NCI-H345 treated with DMSO at 0.1 percent for 48 hours (cell line): ENCODE data around the gene SENP7.
"Not testable (repeated sequence)": the region's sequence is repeated elsewhere in the genome, so short reads cannot be mapped to it uniquely, and the experiment has no call there.

ENCODE experiments used
- DNase-seq: peaks from one replicate; lab custom pipeline; 2025; ENCODE audit not compliant: unreplicated experiment; lab: John Stamatoyannopoulos, UW

SENP7 gene

DNA sequence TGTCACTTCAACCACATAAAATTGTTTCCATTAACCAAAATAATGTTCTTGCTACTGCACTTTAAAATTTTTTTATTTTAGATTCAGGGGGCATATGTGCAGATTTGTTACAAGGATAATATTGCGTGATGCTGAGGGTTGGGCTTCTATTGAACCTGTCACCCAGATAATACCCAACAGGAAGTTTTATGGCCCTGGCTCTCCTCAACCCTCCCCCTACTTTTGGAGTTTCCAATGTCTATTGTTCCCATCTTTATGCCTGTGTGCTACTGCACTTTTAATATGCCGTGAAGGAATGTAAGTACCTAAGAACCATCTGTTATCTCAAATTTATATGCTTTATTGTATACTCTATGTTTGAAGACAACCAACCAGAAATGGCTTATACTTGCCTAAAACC, 150.6 kb downstream of the SENP7 start:
- no peak for DNase-seq

DNA sequence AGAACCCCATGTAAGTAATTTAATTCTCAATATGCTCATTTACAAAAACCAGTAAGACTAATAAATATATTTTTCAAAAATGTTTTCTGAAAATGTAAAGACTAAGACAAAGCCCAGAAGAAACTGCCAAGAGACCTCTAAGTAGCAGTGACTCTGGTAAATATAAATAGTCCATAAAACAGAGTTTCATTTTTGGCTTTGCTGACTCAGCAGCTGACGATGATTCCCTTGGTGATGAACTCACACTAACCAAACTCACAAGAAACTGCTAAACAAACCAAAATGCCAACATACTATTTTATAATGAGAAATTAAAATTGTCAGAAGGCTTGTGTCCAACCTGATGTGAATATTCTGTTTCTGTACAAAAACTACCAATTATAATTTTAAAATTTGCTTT, 161.2 kb downstream of the SENP7 start:
- no peak for DNase-seq

DNA sequence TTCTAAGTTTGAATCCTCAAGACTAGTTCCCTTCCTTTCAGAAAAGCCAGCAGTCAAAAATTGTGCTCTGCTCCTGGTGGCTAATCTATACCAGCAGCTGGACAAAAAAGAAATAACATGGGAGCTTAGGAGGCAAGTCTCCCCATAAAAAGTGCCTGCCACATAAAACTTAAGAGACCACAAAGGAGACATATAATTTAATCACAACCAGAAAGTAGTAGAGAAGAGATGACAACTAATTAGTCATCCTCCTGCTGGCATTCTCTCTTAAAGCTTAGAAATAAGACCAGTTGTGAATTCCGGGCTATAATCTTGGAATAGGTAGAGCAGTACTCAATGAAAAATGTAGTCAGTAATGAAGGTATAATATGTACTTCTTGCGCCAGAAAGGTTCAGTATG, 172.4 kb downstream of the SENP7 start:
- DNase-seq: no peak

DNA sequence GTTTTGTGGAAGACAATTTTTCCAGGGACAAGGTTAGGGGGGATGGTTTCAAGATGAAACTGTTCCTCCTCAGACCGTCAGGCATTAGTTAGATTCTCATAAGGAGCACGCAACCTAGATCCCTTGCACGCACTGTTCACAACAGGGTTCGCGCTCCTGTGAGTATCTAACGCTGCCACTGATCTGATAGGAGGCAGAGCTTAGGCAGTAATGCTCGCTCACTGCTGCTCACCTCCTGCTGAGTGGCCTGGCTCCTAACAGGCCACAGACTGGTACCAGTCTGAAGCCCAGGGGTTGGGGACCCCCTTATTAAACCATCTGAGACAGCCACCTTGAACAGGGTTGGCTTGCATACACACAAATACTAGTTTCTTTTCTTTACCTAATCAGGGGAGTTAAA, 179.1 kb downstream of the SENP7 start:
- no peak for DNase-seq

DNA sequence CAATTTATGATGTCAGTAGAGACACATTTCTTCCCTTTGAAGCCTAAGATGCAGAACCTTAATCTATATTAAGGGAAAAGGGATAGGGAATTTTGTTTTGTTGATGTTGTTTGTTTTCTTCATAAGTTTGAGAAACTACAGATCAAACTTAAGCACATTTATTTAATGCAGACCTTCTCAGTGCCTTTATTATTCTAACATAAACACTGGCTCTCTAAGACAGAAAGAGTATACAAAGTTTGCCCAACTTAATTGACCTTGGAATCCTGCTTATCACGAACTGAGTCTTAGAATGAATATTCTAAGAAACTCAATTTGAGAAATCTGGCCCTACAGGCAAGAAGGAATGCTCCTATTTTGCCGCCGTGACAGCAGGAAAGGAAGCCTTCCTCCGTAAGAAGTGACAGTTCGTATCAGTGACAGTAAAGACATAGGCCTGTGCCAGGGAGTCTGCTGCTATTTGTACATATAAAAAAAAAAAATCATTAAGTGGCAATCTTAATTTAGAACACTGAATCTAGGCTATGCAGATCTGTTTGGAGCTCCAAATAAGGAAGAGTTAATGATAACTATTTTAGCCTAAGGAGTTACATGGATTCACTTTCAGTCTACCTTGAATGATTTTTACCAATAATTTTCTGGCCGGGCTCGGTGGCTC, 183.9 kb downstream of the SENP7 start:
- DNase-seq: no peak

DNA sequence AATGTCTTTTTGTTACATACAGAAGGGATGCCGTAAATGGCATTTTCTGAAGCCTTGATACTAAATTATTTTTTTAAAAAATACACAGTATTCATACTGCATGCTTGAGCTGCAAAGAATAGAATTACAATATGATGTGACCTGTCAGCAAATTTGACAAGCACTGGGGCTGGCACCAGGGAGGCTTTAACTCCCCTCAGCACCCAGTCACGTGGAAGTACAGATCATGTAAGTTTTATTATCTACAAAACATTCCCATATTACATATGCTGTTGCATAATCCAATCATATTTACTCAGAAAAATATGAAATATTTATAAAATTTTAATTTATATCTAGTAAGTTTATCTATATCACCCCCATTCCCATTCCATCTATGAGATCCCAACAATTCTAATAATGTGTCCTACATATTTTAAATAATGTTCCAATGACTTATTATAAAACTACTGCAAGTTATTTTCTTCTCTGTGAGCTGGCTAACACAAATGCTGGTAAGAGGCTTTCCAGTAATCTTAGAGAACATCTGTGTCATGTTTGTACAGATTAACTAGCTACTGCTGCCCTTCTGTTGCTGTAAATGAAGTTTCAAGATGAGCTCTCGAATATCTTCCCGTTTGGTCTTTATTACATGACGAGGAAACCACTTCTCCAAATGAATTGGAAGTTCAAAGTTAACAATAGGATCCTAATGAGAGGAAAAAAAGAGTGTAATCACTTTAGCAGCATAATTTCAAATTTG, 187.4 kb downstream of the SENP7 start:
- DNase-seq: no peak

DNA sequence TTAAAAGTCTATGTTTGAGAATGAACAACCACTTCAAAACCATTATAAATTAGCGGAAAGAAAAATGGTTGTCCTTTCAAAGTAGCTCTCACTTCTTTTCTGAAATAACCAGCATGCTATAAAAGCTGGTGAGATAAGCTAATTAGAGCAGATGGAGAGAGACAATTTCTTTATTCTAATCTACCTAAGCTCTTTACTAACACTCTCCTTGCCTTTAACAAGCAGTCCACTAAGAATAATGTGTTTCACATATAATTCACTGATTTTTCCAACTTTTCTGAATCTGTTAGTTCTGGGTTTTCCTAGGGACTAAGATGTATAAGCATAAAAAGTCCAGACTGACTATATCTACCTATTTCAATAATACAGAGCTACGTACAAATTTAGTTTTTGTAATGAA, 192.5 kb downstream of the SENP7 start, which contains the start of gene IMPG2:
TSS of gene IMPG2 (minus strand) at position 101 of the 400 bp plus-strand sequence. CDS start 203 bp downstream, outside the sequence.
- no peak for DNase-seq

DNA sequence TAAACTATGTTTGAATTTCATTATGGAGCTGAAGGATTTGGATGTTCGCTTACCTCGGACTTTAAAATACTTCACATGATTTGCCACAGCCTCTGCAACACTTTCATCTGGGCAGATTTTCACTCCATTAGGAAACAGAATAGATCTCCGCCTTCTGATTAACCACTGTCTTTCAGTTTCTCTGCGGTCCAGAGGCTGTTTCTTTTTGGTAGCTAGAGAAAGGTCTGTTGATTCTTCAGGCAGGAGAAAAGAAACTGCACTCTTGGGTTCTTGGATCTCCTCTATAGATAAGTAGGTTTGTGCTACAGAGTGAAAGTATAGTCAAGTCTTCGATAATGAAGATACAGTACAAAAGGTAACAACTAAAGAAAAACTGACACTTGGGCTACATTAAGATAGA, 193.5 kb downstream of the SENP7 start:
- no peak for DNase-seq

DNA sequence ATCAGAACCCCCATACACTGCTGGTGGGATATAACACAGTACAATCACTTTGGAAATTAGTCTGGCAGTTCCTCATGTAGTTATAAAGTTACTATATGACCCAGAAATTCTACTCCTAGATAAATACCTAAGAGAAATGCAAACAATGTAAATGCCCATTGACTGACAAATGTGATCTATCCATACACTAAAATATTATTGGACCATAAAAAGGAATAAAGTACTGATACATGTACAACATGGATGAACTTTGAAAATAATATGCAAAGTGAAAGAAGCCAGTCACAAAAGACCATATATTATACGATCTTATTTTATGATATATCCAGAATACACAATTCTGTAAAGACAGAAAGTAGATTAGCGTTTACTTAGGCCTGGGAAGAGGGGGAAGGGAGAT, 200.5 kb downstream of the SENP7 start:
- DNase-seq: no peak

DNA sequence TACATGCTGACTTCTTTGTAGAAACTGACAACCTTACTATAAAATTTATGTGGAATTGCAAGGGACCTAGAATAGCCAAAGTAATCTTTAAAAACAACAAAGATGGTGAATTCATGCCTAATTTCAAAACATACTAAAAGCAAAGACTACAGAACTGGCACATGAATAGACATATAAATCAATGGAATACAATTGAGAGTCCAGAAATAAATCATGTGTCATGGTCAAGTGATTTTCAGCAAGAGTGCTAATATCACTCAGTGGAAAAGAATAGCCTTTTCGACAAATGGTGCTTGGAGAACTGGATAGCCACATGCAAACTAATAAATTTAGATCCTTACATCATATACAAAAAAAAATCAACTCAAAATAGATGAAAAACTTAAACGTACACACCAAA, 201.3 kb downstream of the SENP7 start:
- DNase-seq: no peak

DNA sequence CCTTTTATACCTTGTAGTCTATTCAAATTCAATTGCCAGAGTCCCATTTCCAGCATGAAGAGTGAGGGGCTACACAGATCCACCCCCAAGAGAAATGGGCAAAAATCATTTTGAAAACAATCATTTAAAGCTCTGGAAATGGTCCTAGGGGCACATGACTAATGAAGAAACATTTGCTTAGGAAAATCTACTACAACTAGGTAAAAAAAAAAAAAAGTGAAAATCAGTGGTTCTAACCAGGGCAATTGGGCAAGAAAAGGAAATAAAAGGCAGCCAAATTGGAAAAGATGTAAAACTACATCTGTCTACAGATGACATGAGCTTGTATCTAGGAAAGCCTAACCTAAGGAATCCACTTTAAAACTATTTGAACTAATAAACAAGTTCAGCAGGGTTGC, 202.0 kb downstream of the SENP7 start:
- DNase-seq: no peak

DNA sequence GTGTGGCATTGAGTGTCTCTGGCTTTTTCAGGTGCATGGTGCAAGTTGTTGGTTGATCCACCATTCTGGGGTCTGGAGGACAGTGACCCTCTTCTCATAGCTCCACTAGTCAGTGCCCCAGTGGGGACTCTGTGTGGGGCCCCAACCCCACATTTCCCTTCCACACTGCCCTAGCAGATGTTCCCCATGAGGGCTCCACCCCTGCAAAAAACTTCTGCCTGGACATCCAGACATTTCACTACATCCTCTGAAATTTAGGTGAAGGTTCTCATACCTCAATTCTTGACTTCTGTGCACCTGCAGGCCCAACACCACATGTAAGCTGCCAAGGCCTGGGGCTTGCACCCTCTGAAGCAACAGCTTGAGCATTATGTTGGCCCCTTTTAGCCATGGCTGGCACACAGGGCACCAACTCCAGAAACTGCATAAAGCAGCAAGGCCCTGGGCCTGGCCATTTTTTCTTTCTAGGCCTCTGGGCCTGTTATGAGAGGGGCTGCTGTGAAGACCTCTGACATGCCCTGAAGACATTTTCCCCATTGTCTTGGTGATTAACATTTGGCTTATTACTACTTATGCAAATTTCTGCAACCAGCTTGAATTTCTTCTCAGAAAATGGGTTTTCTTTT, 204.8 kb downstream of the SENP7 start:
- DNase-seq: not testable (repeated sequence)

DNA sequence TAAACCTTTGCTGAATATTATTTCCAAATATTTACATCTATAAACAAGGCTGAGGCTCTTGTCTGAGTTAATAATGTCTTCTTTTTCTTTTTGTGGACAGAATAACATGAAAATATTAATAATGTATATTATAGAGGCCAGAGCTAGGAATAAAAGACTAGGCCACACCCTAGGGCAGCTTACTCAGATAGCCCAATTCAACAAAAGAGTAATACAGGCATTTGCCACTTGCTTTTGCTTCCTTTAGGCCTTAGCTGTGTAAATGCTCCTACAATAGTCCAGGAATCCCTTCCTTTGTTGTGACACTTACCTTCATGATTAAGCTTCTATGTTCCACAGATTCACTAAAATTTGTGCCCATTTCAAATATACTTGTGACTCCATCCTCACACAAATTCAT, 209.2 kb downstream of the SENP7 start:
- no peak for DNase-seq

DNA sequence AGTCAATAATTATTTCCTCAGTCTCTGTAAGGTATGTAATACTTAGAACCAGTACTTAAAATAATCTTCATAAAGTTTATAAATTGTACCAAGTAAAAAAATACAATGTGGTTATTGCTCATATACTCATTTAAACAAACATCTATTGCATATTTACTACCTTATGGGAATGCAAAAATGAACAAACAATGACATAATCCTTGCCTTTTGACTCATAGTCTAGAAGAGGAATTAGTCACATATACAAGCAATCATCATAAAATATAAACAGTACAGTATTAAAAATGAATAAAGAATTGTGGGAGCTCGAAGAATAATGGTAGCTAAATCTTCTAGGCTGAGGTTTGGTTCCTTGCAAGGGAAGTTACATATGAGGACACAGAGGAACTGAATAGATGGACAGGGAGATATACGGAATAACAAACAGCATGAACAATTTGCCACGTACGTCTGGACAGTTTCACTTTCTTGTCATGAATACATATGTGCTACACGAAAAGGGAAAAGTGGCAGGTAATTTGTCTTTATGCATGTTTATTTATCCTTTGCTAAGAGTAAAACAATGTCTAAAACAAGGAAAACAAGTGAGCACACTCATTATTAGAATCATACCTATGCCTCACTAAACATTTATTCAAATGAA, 209.8 kb downstream of the SENP7 start:
- no peak for DNase-seq

DNA sequence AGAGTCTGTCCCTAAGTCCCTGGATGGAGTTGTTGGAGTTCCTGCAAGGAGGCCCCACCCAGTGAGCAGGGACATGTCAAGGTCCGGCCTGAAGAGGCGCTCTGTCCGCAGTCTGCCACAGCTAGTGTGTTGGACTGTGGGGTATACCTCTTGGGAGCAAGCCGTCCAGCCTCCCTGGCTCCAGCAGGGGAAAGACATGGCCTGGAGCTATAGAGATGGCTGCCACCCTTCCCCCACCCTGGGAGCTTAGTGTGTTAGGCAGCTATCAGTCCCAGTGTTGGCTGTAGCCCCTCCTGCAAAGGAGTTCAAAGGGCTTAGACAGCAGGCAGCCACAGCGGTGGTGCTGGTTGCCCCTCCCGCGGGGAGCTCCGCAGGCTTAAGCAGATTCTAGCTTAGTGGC, 212.9 kb downstream of the SENP7 start:
- DNase-seq: no peak

DNA sequence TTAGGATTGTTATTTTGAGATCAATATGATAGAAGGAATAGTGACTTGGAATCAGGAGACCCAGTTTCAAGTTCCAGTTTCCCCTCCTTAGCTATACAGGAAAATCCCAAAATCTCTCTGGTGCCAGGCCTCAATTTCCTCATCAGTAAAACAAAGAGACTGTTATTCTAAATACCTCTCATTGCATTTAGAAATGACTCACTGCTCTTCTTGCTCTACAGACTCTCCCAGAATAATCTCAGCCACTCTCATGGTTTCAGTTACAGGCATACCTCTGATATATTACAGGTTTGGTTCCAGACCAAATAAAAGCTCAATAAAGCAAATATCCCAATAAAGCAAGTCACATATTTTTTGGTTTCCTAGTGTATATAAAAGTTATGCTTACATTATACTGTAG, 221.0 kb downstream of the SENP7 start:
- DNase-seq: no peak

DNA sequence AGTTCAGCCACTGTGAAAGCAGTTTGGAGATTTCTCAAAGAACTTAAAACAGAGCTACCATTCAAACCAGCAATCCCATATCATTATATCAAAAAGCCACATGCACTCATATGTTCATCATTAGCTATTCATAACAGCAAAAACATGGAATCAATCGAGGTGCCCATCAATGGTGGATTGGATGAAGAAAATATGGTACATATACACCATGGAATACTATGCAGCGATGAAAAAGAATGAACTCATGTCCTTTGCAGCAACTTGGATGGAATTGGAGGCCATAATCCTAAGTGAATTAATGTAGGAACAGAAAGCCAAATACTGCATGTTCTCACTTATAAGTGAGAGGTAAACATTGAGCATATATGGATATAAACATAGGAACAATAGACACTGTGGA, 224.7 kb downstream of the SENP7 start:
- DNase-seq: no peak

DNA sequence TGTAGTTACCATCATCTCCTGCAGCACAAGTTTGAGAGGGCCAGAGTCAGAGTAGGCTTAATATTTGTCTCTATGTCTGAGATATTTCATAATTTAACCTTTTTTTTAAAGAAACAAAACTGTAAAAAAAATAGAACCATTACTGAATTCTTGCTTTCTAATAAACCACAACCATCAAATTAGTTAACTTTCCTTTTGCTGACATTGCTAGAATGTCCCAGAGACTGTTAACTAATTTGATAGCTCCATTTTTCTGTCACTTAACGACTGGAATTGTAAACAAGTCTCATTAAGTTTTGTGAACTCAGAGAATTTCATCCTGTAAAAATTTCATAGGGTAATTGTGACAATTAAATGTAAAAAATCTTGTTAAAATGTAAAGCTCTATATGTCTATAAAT, 228.3 kb downstream of the SENP7 start:
- DNase-seq: no peak

DNA sequence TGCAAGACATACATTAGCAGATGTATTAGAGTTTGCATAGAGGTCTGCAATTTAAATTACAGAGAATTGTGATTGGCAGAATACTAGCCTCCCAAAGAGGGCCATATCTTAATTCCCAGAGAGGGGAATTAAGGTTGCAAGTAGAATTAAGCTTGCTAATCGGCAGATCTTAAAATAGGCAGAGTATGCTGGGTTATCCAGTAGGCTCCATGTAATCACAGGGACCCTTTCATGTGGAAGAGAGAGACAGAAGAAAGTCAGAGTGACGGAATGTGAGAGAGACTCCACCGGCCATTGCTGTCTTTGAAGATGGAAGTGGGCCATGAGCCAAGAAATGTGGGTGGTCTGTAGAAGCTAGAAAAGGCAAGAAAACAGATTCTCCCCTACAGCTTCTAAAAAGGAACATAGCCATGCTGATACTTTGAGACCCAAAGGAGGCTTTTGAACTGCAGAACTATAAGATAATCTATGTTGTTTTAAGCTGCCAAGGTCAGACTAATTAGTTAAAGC, 231.4 kb downstream of the SENP7 start:
- no peak for DNase-seq

DNA sequence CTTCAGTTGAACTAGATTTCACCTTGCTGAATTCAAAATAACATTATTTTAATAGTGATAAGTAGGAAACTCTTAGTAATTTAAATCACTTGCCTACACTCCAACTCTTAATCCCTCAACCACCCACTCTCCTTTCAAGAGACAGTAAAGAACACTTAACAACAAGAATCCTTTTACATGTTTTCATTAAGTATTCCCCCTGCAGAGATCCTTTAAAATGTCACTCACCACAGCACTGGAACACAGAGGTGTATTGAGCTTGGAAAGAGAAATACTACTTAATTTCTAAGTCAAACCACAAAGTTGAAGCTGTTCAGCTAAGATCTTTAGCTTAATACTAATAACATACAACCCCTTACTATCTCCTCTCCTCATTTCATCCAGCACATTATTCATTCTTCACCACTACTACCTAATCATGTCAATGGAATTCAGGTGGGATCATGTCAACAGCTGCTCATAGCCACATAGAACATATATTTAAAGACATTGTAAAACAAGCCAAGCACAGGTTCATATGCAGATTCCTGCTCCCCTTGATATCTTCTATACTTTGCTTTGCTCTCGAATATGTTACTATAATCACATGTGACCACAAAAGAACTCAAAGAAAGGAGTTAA, 233.1 kb downstream of the SENP7 start:
- DNase-seq: no peak

DNA sequence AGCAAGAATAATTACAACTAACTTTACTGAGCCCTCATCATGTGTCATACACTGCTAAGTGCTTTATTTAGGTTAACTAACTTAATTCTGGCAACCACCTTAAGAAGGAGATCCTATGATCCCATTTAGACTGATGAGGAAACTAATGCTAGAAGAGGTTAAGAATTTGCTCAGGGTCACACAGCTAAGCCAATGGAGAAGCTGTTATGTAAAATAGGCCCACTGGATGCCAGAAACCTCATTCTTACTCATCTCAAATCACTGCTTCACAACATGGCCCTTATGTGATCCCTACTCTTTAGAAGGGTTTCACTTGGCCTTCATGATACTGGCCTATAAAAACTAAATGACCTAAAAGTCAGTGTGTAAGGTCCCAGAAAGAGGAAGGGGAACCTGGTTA, 233.8 kb downstream of the SENP7 start:
- no peak for DNase-seq
